Measurements from ENCODE around the gene PIK3R1.

PIK3R1 gene

GRCh38 chr5:68261569-68262065, 46.1 kb downstream of the PIK3R1 start:
- H2AFZ ChIP-seq (ENCODE audit: low read depth, low read length), result no peak overlapping the region
- H3K4me3 ChIP-seq (ENCODE audit: low read length), result no peak overlapping the region
- TF ChIP-seq EZH2phosphoT487 (IDR thresholded peaks at IDR 0.05; ENCODE audit: low read depth) (no peak), CTCF (IDR thresholded peaks at IDR 0.05; ENCODE audit: low read depth, low read length) (no peak)
- H3K79me2 ChIP-seq (ENCODE audit: low read length), result no peaks in the 10 kb centered on the region
- H3K9ac ChIP-seq (ENCODE audit: low read length), result no peak overlapping the region
- H3K27me3 ChIP-seq (ENCODE audit: low read depth, low read length), result no peaks in the 10 kb centered on the region
- H3K36me3 ChIP-seq (replicated peaks; ENCODE audit: low read depth, low read length), result no peaks in the 10 kb centered on the region
- no peaks in the 10 kb centered on the region for H3K4me1 ChIP-seq (ENCODE audit: low read length)
- no peak overlapping the region for H3K4me2 ChIP-seq (ENCODE audit: low read length)
- H3K9me3 ChIP-seq (ENCODE audit: insufficient read depth, low read length), result no peaks in the 10 kb centered on the region
- no peaks in the 10 kb centered on the region; the same call in 1 of the 2 replicates for H4K20me1 ChIP-seq (ENCODE audit: insufficient read depth, low read length)
- H3K27ac ChIP-seq (ENCODE audit: low read length), result no peak overlapping the region

GRCh38 chr5:68264024-68264956, 48.7 kb downstream of the PIK3R1 start:
- H3K4me1 ChIP-seq (ENCODE audit: low read length), result no peaks in the 10 kb centered on the region
- no peak overlapping the region for H3K9ac ChIP-seq (ENCODE audit: low read length)
- no peaks in the 10 kb centered on the region for H3K27me3 ChIP-seq (ENCODE audit: low read depth, low read length)
- H3K4me3 ChIP-seq (ENCODE audit: low read length), result no peak overlapping the region
- H3K79me2 ChIP-seq (ENCODE audit: low read length), result no peaks in the 10 kb centered on the region
- H3K27ac ChIP-seq (ENCODE audit: low read length), result no peak overlapping the region
- no peaks in the 10 kb centered on the region for H3K36me3 ChIP-seq (replicated peaks; ENCODE audit: low read depth, low read length)
- TF ChIP-seq CTCF (IDR thresholded peaks at IDR 0.05; ENCODE audit: low read depth, low read length) (no peak), EZH2phosphoT487 (IDR thresholded peaks at IDR 0.05; ENCODE audit: low read depth) (no peak)
- H4K20me1 ChIP-seq (ENCODE audit: insufficient read depth, low read length), result peaks cover 4% of the 10 kb centered on the region; the same call in 1 of the 2 replicates
- no peak overlapping the region for H2AFZ ChIP-seq (ENCODE audit: low read depth, low read length)
- no peak overlapping the region for H3K4me2 ChIP-seq (ENCODE audit: low read length)
- no peaks in the 10 kb centered on the region for H3K9me3 ChIP-seq (ENCODE audit: insufficient read depth, low read length)

- TF ChIP-seq CTCF (IDR thresholded peaks at IDR 0.05; ENCODE audit: low read depth, low read length), result no peak
- H3K27me3 ChIP-seq (ENCODE audit: low read depth, low read length), result no peaks in the 10 kb centered on the region
- no peak overlapping the region for H3K27ac ChIP-seq (ENCODE audit: low read length)
- H3K36me3 ChIP-seq (replicated peaks; ENCODE audit: low read depth, low read length), result no peaks in the 10 kb centered on the region
- no peaks in the 10 kb centered on the region for H3K79me2 ChIP-seq (ENCODE audit: low read length)
- H3K4me2 ChIP-seq (ENCODE audit: low read length), result no peak overlapping the region
- no peak overlapping the region for H3K9ac ChIP-seq (ENCODE audit: low read length)
- H4K20me1 ChIP-seq (ENCODE audit: insufficient read depth, low read length), result peaks cover 4% of the 10 kb centered on the region; the same call in 1 of the 2 replicates
- H3K4me1 ChIP-seq (ENCODE audit: low read length), result no peaks in the 10 kb centered on the region; the same call in 1 of the 2 replicates
- no peaks in the 10 kb centered on the region for H3K9me3 ChIP-seq (ENCODE audit: insufficient read depth, low read length)
- H3K4me3 ChIP-seq (ENCODE audit: low read length), result no peak overlapping the region
- H2AFZ ChIP-seq (ENCODE audit: low read depth, low read length), result no peak overlapping the region
Measured at GRCh38 chr5:68265347-68265746, 49.8 kb downstream of the PIK3R1 start.

- Histone ChIP-seq H2AFZ (ENCODE audit: low read depth, low read length) (no peak overlapping the region), H3K4me2 (ENCODE audit: low read length) (no peak overlapping the region), H3K79me2 (ENCODE audit: low read length) (no peaks in the 10 kb centered on the region), H3K9ac (ENCODE audit: low read length) (no peak overlapping the region), H3K27me3 (ENCODE audit: low read depth, low read length) (no peaks in the 10 kb centered on the region), H3K4me3 (ENCODE audit: low read length) (no peak overlapping the region), H4K20me1 (ENCODE audit: insufficient read depth, low read length) (peaks cover 4% of the 10 kb centered on the region; the same call in 1 of the 2 replicates), H3K36me3 (replicated peaks; ENCODE audit: low read depth, low read length) (no peaks in the 10 kb centered on the region), H3K9me3 (ENCODE audit: insufficient read depth, low read length) (no peaks in the 10 kb centered on the region), H3K4me1 (ENCODE audit: low read length) (no peaks in the 10 kb centered on the region; the same call in 1 of the 2 replicates), H3K27ac (ENCODE audit: low read length) (no peak overlapping the region)
- TF ChIP-seq CTCF (IDR thresholded peaks at IDR 0.05; ENCODE audit: low read depth, low read length) (no peak), EZH2phosphoT487 (IDR thresholded peaks at IDR 0.05; ENCODE audit: low read depth) (no peak)
Measured at GRCh38 chr5:68265822-68266395, 50.4 kb downstream of the PIK3R1 start.
